Glutamatergic neuron (in vitro differentiated cells): ENCODE data around the gene NFIA. TPM values are rescaled to one million over a fixed set of nuclear protein-coding genes. Genes with fewer than 3 reads are reported as not detected.

Experiments
- DNase-seq: peaks from one replicate; pipeline ENCODE4 v3.0.0; 2022
- H3K27ac Mint-ChIP-seq: one replicate; pipeline ENCODE4 v1.8.0; 2020; ENCODE audit warnings: mild to moderate bottlenecking, mixed read lengths, inconsistent platforms; ENCODE audit not compliant: unreplicated experiment
- H3K27me3 Mint-ChIP-seq: one replicate; pipeline ENCODE4 v1.8.0; 2020; ENCODE audit warnings: mild to moderate bottlenecking, moderate library complexity, mixed read lengths, inconsistent platforms; ENCODE audit not compliant: unreplicated experiment
- H3K36me3 Mint-ChIP-seq: one replicate; pipeline ENCODE4 v1.8.0; 2020; ENCODE audit warnings: mild to moderate bottlenecking, mixed read lengths, inconsistent platforms; ENCODE audit not compliant: unreplicated experiment
- H3K4me1 Mint-ChIP-seq: one replicate; pipeline ENCODE4 v1.8.0; 2020; ENCODE audit warnings: mild to moderate bottlenecking, low read depth, mixed read lengths, inconsistent platforms; ENCODE audit not compliant: unreplicated experiment
- H3K4me3 Mint-ChIP-seq: one replicate; pipeline ENCODE4 v1.8.0; 2020; ENCODE audit warnings: mild to moderate bottlenecking, mixed read lengths, inconsistent platforms; ENCODE audit not compliant: unreplicated experiment
- H3K9me3 Mint-ChIP-seq: one replicate; pipeline ENCODE4 v1.8.0; 2020; ENCODE audit warnings: mild to moderate bottlenecking, moderate library complexity, mixed read lengths, inconsistent platforms; ENCODE audit not compliant: unreplicated experiment
- CTCF ChIP-seq: fragments of 200-600 bp; sonication (generic); IDR thresholded peaks from one replicate; pipeline ENCODE4 v1.5.0; 2021; ENCODE audit not compliant: partially characterized antibody, unreplicated experiment
- total RNA-seq: library from RNA; stranded (reverse); fragmentation: NEBNext Ultra II Directional; extraction: Animal tissue kit (Norgen Biotek cat#: 25700); gene quantifications from one replicate; pipeline ENCODE4 v1.2.1, GENCODE V29; 2021; ENCODE audit not compliant: unreplicated experiment

Gene NFIA
- total RNA-seq, 1 donor from 2014 or later: 16.4 TPM

DNA sequence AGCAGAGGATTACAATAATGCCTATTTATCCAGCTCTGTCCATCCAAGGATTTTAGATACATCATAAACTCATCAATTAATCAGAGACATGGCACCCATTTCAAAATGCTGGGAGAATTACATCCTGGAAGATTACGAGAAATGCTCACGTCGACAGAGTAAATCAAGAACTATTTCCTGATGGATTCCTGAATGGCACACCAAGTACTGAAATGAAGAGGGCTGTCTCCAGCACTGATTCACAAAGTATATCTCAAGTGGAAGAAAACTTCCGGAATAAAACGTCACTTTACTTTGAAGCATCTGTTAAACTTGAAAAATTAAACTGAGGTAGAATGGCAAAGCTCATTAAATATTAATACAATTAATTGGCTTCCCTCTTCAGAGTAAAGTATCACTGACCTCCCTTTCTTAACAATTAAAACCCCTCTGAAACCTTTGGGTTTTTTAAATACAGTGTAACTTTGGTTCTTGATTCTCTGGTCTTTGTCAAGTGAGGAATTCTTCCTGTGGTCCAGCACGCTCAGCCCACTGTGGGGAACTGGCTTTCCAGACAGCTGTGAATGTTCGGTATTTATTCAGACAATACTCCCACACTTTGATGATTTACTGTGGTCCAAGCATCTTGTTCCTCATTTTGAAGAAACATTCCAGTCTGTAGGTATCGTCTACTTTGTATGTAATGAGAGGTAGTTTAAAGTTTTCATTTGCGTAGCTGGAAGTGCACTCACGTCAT lies 288.0 kb downstream of the NFIA start:
- Mint-ChIP-seq H3K27me3 (no peaks in the 10 kb centered on the region), H3K27ac (no peak overlapping the region), H3K4me3 (no peak overlapping the region), H3K36me3 (no peaks in the 10 kb centered on the region), H3K9me3 (no peaks in the 10 kb centered on the region), H3K4me1 (peaks cover 12% of the 10 kb centered on the region)
- TF ChIP-seq CTCF: no peak
- no peak for DNase-seq

- Mint-ChIP-seq H3K4me1 (peaks cover 12% of the 10 kb centered on the region), H3K4me3 (no peak overlapping the region), H3K36me3 (no peaks in the 10 kb centered on the region), H3K9me3 (no peaks in the 10 kb centered on the region), H3K27ac (no peak overlapping the region), H3K27me3 (no peaks in the 10 kb centered on the region)
- TF ChIP-seq CTCF: no peak
- DNase-seq: no peak
These were observed 288.5 kb downstream of the NFIA start for GRCh38 chr1:61370913-61371279.

- H3K27me3 Mint-ChIP-seq: no peaks in the 10 kb centered on the region
- DNase-seq: no peak
- TF ChIP-seq CTCF: no peak
- peaks cover 12% of the 10 kb centered on the region for H3K4me1 Mint-ChIP-seq
- H3K36me3 Mint-ChIP-seq: no peaks in the 10 kb centered on the region
- H3K9me3 Mint-ChIP-seq: no peaks in the 10 kb centered on the region
- H3K4me3 Mint-ChIP-seq: no peak overlapping the region
- H3K27ac Mint-ChIP-seq: no peak overlapping the region
These were observed 290.6 kb downstream of the NFIA start for GRCh38 chr1:61372944-61373343.

- H3K36me3 Mint-ChIP-seq: no peaks in the 10 kb centered on the region
- H3K27ac Mint-ChIP-seq: no peak overlapping the region
- H3K27me3 Mint-ChIP-seq: no peaks in the 10 kb centered on the region
- no peaks in the 10 kb centered on the region for H3K9me3 Mint-ChIP-seq
- no peak overlapping the region for H3K4me3 Mint-ChIP-seq
- peaks cover 12% of the 10 kb centered on the region for H3K4me1 Mint-ChIP-seq
- TF ChIP-seq CTCF: no peak
- no peak for DNase-seq
These were observed 291.8 kb downstream of the NFIA start for GRCh38 chr1:61374156-61374555.

DNA sequence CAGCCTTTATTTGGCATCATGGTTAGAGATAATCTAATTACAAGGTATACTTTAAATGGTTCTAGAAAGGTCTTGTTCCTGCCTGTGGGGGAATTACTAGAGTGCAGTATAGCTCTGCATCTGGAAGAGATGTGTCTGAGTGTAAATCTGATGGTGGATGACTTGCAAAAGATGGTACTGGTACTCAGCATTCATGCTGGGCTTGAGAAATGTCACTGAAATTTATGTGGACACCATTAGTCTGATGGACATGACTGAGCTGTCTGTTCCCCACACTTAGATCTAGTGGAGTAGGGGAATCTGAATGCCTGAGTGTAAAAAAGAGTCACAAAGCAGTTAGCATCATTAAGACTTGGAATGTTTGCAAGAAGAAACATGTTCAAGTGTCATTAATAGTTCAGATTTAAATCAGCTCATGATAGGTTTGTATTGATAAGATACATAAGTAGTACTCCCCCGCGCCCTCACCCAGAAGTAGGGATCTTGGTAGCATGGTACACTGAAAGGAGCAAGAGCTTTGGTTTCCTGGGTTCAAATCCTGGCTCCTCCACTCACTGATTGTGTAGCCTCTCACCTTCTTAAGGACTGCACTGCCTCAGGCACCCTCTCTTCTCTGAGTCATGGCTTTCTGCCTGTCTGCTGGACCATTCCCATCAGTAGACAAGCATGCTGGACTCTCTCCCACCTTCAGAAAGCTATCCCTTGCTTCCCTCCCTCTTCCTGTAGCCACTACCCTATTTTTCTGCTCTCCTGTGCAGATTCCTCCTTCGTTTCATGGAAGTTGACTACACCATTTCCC lies 292.9 kb downstream of the NFIA start:
- H3K4me3 Mint-ChIP-seq: no peak overlapping the region
- no peak for DNase-seq
- no peaks in the 10 kb centered on the region for H3K27me3 Mint-ChIP-seq
- no peak overlapping the region for H3K27ac Mint-ChIP-seq
- TF ChIP-seq CTCF: no peak
- no peaks in the 10 kb centered on the region for H3K9me3 Mint-ChIP-seq
- peaks cover 7% of the 10 kb centered on the region for H3K4me1 Mint-ChIP-seq
- no peaks in the 10 kb centered on the region for H3K36me3 Mint-ChIP-seq
